Measurements from ENCODE around the gene MEF2D.

The MEF2D gene

DNA sequence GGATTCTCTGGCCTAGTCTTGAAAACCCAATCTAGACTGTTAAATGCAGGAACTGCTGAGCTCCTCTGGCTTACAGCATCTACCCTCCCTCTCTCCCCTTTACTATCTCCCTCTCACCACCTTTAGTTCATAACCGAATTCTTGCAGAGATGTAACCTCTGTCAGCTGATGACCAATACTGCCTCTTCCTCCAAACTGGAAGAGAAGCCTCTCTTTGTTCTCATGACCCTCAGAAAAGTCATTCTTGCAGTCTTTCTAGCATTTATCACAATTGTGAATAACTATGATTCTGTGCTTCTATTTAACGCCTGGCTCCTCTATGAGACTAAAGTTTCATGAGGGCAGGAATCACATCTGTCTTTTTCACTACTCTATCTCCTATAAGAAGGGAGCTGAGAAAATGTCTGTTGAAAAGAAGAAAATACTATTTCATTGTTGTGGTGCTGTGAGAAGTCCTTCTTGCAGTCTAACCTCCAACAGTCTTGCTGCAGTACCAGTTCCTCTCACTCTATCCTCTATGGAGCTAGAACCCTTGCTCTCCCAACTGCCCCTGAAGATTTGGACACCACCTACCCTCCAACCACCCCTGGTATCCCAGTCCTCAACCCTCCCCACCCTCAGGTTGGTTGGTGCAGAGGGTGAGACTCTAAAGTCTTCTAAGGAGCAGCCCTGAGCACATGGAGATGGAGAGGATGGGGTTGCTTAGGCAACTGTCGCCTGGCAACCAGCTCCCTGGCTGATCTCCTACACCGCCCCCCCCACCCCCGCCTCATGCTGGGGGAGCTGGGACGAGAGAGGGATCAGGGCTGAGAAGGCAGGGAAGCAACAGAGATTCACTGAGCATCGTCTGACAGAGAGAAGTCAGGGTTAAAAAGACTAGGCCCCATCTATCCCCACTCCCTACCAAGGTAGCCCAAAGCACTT, 13.9 kb downstream of the MEF2D start:
- Histone ChIP-seq H3K27me3 (ENCODE audit: insufficient read depth, low read length) (no peaks in the 10 kb centered on the region), H3K4me3 (ENCODE audit: low read depth, low read length) (no peak overlapping the region), H3K79me2 (ENCODE audit: control insufficient read depth, insufficient read depth, low read length, unreplicated experiment) (peaks cover 75% of the 10 kb centered on the region), H3K4me1 (ENCODE audit: control insufficient read depth, insufficient read depth, low read length, unreplicated experiment) (peaks cover 29% of the 10 kb centered on the region), H3K27ac (ENCODE audit: low read depth, low read length) (no peak overlapping the region), H2AFZ (ENCODE audit: low read length, unreplicated experiment) (no peak overlapping the region), H3K36me3 (ENCODE audit: insufficient read depth, low read length) (no peaks in the 10 kb centered on the region)

- no peaks in the 10 kb centered on the region for H3K36me3 ChIP-seq (ENCODE audit: insufficient read depth, low read length)
- peaks cover 22% of the 10 kb centered on the region for H3K4me1 ChIP-seq (ENCODE audit: control insufficient read depth, insufficient read depth, low read length, unreplicated experiment)
- H3K79me2 ChIP-seq (ENCODE audit: control insufficient read depth, insufficient read depth, low read length, unreplicated experiment) = peaks cover 68% of the 10 kb centered on the region
These were observed 14.6 kb downstream of the MEF2D start for GRCh38 chr1:156485984-156486383.

GRCh38 chr1:156484480-156485058, 16.0 kb downstream of the MEF2D start:
- H3K4me1 ChIP-seq (ENCODE audit: control insufficient read depth, insufficient read depth, low read length, unreplicated experiment) = peaks cover 8% of the 10 kb centered on the region
- H2AFZ ChIP-seq (ENCODE audit: low read length, unreplicated experiment) = no peak overlapping the region
- peaks cover 6% of the 10 kb centered on the region; the same call in 1 of the 2 replicates for H3K36me3 ChIP-seq (ENCODE audit: insufficient read depth, low read length)
- no peaks in the 10 kb centered on the region for H3K27me3 ChIP-seq (ENCODE audit: insufficient read depth, low read length)
- H3K79me2 ChIP-seq (ENCODE audit: control insufficient read depth, insufficient read depth, low read length, unreplicated experiment) = peaks cover 54% of the 10 kb centered on the region
- no peak overlapping the region for H3K27ac ChIP-seq (ENCODE audit: low read depth, low read length)
- H3K4me3 ChIP-seq (ENCODE audit: low read depth, low read length) = no peak overlapping the region

More at GRCh38 chr1:156485984-156486383, 14.6 kb downstream of the MEF2D start:
- no peaks in the 10 kb centered on the region for H3K27me3 ChIP-seq (ENCODE audit: insufficient read depth, low read length)
- no peak overlapping the region for H3K27ac ChIP-seq (ENCODE audit: low read depth, low read length)
- no peak overlapping the region for H3K4me3 ChIP-seq (ENCODE audit: low read depth, low read length)
- H2AFZ ChIP-seq (ENCODE audit: low read length, unreplicated experiment) = no peak overlapping the region

DNA sequence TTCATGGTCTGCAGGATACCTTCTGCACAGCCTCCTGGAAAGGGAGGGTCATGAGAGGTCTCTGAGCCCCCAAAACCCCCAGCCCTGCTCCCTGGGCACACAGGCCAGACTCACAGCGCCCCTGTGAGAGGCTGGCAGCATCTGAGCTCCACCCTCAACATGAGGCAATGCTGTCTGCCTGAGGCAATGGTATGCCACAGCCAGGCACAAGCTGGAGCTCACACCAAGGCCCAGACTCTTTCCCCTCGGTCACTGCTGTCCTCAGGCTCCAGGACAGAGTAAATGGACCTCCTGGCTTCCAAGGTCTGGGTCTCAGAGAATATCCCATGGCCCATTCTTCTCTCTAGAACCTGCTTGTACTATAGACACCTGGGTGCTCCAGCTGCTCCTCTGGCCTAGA, 17.2 kb downstream of the MEF2D start:
- Histone ChIP-seq H3K27ac (ENCODE audit: low read depth, low read length) (no peak overlapping the region), H3K27me3 (ENCODE audit: insufficient read depth, low read length) (no peaks in the 10 kb centered on the region), H2AFZ (ENCODE audit: low read length, unreplicated experiment) (no peak overlapping the region), H3K4me3 (ENCODE audit: low read depth, low read length) (no peak overlapping the region), H3K36me3 (ENCODE audit: insufficient read depth, low read length) (peaks cover 15% of the 10 kb centered on the region; the same call in 1 of the 2 replicates), H3K79me2 (ENCODE audit: control insufficient read depth, insufficient read depth, low read length, unreplicated experiment) (peaks cover 42% of the 10 kb centered on the region), H3K4me1 (ENCODE audit: control insufficient read depth, insufficient read depth, low read length, unreplicated experiment) (no peaks in the 10 kb centered on the region)

DNA sequence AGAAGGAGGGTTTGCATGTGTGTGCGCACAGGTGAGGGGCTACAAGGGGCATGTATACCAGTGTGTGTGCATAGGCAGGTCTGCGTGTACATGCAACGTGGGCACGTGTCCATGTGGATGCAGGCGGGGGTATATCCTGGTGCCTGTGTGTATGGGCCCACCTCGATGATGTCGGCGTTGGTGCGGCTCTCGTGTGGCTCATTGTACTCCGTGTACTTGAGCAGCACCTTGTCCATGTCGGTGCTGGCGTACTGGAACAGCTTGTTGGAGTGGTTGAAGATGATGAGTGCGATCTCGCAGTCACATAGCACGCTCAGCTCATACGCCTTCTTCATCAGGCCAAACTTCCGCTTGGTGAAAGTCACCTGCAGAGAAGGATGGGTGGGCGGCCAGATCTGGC, 18.3 kb downstream of the MEF2D start:
- H3K36me3 ChIP-seq (ENCODE audit: insufficient read depth, low read length) = peaks cover 22% of the 10 kb centered on the region; the same call in 1 of the 2 replicates
- no peak overlapping the region for H3K4me3 ChIP-seq (ENCODE audit: low read depth, low read length)
- peaks cover 11% of the 10 kb centered on the region for H3K4me1 ChIP-seq (ENCODE audit: control insufficient read depth, insufficient read depth, low read length, unreplicated experiment)
- no peaks in the 10 kb centered on the region for H3K27me3 ChIP-seq (ENCODE audit: insufficient read depth, low read length)
- no peak overlapping the region for H2AFZ ChIP-seq (ENCODE audit: low read length, unreplicated experiment)
- H3K79me2 ChIP-seq (ENCODE audit: control insufficient read depth, insufficient read depth, low read length, unreplicated experiment) = peaks cover 31% of the 10 kb centered on the region
- no peak overlapping the region for H3K27ac ChIP-seq (ENCODE audit: low read depth, low read length)

GRCh38 chr1:156481527-156481926, 19.0 kb downstream of the MEF2D start:
- H3K79me2 ChIP-seq (ENCODE audit: control insufficient read depth, insufficient read depth, low read length, unreplicated experiment) = peaks cover 23% of the 10 kb centered on the region
- H3K27ac ChIP-seq (ENCODE audit: low read depth, low read length) = no peak overlapping the region
- H3K4me3 ChIP-seq (ENCODE audit: low read depth, low read length) = no peak overlapping the region
- peaks cover 24% of the 10 kb centered on the region; the same call in 1 of the 2 replicates for H3K36me3 ChIP-seq (ENCODE audit: insufficient read depth, low read length)
- peaks cover 18% of the 10 kb centered on the region for H3K4me1 ChIP-seq (ENCODE audit: control insufficient read depth, insufficient read depth, low read length, unreplicated experiment)
- H2AFZ ChIP-seq (ENCODE audit: low read length, unreplicated experiment) = no peak overlapping the region
- H3K27me3 ChIP-seq (ENCODE audit: insufficient read depth, low read length) = no peaks in the 10 kb centered on the region

DNA sequence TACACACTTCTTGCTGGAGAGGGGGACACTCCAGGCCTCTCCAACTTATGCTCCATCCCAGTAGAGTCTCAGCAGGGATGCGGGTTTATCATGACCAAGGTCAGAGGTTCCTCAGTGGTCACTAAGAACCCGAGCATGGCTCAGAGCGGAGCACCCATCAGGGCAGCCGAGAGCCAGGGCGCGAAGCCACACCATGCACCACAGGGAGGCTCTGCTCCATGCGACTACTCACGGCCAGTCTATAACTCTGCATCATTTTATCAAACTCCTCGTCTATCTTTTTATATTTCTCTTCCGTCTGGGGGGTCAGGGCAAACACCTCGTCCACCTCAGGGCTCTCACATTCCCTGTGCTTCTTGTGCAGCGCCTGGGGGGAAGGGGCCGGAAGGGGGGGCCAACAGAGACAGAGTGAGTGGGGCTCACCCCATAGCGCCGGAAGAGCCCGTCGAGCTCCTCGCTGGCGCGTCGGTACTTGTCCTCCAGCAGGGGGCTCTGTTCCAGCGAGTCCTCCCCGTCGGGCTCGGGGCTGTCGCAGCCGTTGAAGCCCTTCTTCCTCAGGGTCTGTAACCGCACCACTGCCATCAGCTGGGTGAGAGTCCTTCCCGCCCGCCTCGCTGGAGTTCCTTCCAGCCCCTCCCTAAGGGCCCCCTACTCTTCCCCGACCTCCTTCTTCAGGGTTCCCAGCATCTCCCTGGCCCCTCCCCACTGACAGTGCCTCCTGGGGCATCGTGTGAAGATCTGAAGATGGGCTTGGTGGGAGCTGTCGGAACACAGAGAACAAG, 20.0 kb downstream of the MEF2D start:
- Histone ChIP-seq H3K27me3 (ENCODE audit: insufficient read depth, low read length) (no peaks in the 10 kb centered on the region), H3K79me2 (ENCODE audit: control insufficient read depth, insufficient read depth, low read length, unreplicated experiment) (peaks cover 16% of the 10 kb centered on the region), H3K4me1 (ENCODE audit: control insufficient read depth, insufficient read depth, low read length, unreplicated experiment) (peaks cover 22% of the 10 kb centered on the region), H3K36me3 (ENCODE audit: insufficient read depth, low read length) (peaks cover 29% of the 10 kb centered on the region; the same call in 1 of the 2 replicates), H3K27ac (ENCODE audit: low read depth, low read length) (no peak overlapping the region), H3K4me3 (ENCODE audit: low read depth, low read length) (no peak overlapping the region), H2AFZ (ENCODE audit: low read length, unreplicated experiment) (no peak overlapping the region)

DNA sequence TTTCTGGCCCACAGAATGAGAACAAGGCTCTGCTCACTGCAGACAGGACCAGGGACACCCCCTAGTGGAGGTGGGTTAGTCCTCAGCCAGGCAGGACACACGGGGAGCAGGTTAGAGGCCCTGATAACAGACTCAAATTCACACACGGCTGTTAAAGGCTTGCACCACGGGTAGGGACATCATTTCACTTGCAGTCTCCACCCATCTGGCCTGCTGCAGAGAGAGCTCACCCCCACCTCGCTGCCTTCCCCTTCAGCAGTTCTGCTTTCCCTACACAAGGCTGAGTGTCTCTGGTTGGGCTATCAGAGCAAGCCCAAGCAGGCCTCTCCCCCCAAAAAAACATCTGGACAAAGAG, 20.6 kb downstream of the MEF2D start:
- Histone ChIP-seq H3K79me2 (ENCODE audit: control insufficient read depth, insufficient read depth, low read length, unreplicated experiment) (peaks cover 11% of the 10 kb centered on the region), H3K36me3 (ENCODE audit: insufficient read depth, low read length) (peaks cover 29% of the 10 kb centered on the region; the same call in 1 of the 2 replicates), H3K27ac (ENCODE audit: low read depth, low read length) (no peak overlapping the region), H3K27me3 (ENCODE audit: insufficient read depth, low read length) (no peaks in the 10 kb centered on the region), H3K4me1 (ENCODE audit: control insufficient read depth, insufficient read depth, low read length, unreplicated experiment) (peaks cover 22% of the 10 kb centered on the region), H2AFZ (ENCODE audit: low read length, unreplicated experiment) (no peak overlapping the region), H3K4me3 (ENCODE audit: low read depth, low read length) (no peak overlapping the region)

DNA sequence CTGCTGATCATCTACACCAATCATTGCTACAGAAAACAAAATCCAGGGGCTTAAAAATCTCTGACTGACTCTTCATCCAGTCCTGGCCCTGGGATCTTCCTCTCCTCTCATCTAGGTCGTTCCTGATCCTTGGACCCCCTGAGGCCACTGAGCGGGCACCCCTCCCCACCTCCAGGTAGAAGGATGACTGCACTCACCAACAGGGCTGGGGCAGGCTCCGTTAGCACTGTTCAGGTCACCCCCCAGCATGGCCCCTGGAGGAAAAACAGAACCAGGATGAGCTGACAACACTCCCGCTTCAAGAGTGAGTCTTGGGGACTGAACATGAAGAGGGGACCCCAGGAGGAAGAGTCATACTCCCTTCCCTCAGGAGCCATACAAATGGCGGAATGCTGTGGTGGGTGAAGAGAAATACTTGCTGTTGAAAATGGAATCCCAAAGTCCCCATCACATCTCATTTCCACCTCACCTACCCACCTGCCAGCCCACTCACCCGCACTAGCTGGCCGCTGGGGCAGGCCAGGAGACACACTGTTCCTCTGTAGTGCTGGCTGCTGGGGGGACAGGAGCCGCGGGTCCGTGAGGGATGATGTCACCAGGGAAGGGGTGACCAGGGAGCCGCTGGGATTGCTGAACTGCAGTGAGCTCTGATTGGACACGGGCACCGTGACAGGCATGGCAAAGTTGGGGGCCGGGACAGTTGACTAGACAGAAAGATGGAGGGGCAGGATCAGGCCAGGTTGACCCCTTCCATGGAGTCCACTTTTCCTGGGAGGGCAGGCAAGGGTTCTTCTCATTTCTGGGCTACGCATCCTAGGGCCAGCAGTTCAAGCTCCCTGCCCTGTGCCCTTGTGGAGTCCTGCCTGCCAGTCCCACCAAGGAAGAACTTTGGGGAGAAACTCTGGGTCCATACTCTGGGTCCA, 21.2 kb downstream of the MEF2D start:
- no peaks in the 10 kb centered on the region for H3K27me3 ChIP-seq (ENCODE audit: insufficient read depth, low read length)
- peaks cover 22% of the 10 kb centered on the region for H3K4me1 ChIP-seq (ENCODE audit: control insufficient read depth, insufficient read depth, low read length, unreplicated experiment)
- no peak overlapping the region for H3K4me3 ChIP-seq (ENCODE audit: low read depth, low read length)
- H2AFZ ChIP-seq (ENCODE audit: low read length, unreplicated experiment) = no peak overlapping the region
- no peak overlapping the region for H3K27ac ChIP-seq (ENCODE audit: low read depth, low read length)
- H3K79me2 ChIP-seq (ENCODE audit: control insufficient read depth, insufficient read depth, low read length, unreplicated experiment) = peaks cover 6% of the 10 kb centered on the region
- H3K36me3 ChIP-seq (ENCODE audit: insufficient read depth, low read length) = peaks cover 33% of the 10 kb centered on the region; the same call in 1 of the 2 replicates

DNA sequence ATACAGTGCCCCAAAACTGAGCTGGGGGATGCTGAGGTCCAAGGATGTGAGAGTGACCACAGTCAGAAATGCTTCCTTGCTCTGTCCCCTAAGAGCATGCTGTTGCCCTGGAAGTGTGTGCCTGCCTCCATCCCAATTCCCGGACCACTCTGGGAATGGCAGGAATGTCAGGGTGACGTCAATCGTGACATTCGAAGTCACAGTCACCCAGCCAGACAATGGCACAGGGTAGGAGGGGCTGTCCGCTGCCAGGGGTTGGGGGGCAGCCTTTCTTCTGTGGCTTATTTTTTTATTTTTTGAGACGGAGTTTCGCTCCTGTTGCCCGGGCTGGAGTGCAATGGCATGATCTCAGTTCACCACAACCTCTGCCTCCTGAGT, 22.3 kb downstream of the MEF2D start:
- H3K27me3 ChIP-seq (ENCODE audit: insufficient read depth, low read length) = no peaks in the 10 kb centered on the region
- H3K4me1 ChIP-seq (ENCODE audit: control insufficient read depth, insufficient read depth, low read length, unreplicated experiment) = peaks cover 22% of the 10 kb centered on the region
- H2AFZ ChIP-seq (ENCODE audit: low read length, unreplicated experiment) = no peak overlapping the region
- peaks cover 33% of the 10 kb centered on the region; the same call in 1 of the 2 replicates for H3K36me3 ChIP-seq (ENCODE audit: insufficient read depth, low read length)
- H3K27ac ChIP-seq (ENCODE audit: low read depth, low read length) = peak overlapping the region; percentile 97
- no peak overlapping the region for H3K4me3 ChIP-seq (ENCODE audit: low read depth, low read length)
- H3K79me2 ChIP-seq (ENCODE audit: control insufficient read depth, insufficient read depth, low read length, unreplicated experiment) = no peaks in the 10 kb centered on the region
